OCI-LY3 (cell line): Measurements from ENCODE around the gene SFXN4.

ENCODE experiments used
- H2AFZ ChIP-seq: fragments of 200-600, 300-600 bp; shearing (Covaris generic); 2 replicates; pipeline ENCODE4 v1.6.0; 2014; ENCODE audit warnings: antibody characterized with exemption, low read depth, low read length
- H3K27ac ChIP-seq: fragments of 200-600, 300-600 bp; sonication (generic); 2 replicates; pipeline ENCODE4 v1.5.1; 2014; ENCODE audit warnings: mild to moderate bottlenecking, low read length, moderate library complexity, mixed read lengths
- H3K27me3 ChIP-seq: fragments of 200-600, 300-600 bp; sonication (generic); 2 replicates; pipeline ENCODE4 v1.6.1; 2014; ENCODE audit warnings: low read depth, low read length, mixed read lengths
- H3K36me3 ChIP-seq: fragments of 200-600, 300-600 bp; sonication (generic); replicated peaks from 2 replicates; pipeline ENCODE3; 2014; ENCODE audit warnings: low read depth, low read length, mixed read lengths
- H3K4me1 ChIP-seq: fragments of 300-600, 200-600 bp; sonication (generic); 2 replicates; pipeline ENCODE4 v1.6.1; 2014; ENCODE audit warnings: low read length, mixed read lengths
- H3K4me2 ChIP-seq: fragments of 200-600, 300-600 bp; sonication (generic); 2 replicates; pipeline ENCODE4 v1.6.1; 2014; ENCODE audit warnings: low read length, mixed read lengths
- H3K4me3 ChIP-seq: fragments of 300-600, 200-600 bp; sonication (generic); 2 replicates; pipeline ENCODE4 v1.5.1; 2014; ENCODE audit warnings: antibody characterized with exemption, mild to moderate bottlenecking, low read length, moderate library complexity
- H3K79me2 ChIP-seq: fragments of 300-600, 200-600 bp; shearing (Covaris generic); 2 replicates; pipeline ENCODE4 v1.6.1; 2014; ENCODE audit warnings: mild to moderate bottlenecking, low read length, mixed read lengths
- H3K9ac ChIP-seq: fragments of 300-600, 200-600 bp; shearing (Covaris generic); 2 replicates; pipeline ENCODE4 v1.6.0; 2014; ENCODE audit warnings: mild to moderate bottlenecking, low read length, moderate library complexity
- H3K9me3 ChIP-seq: fragments of 200-600, 300-600 bp; shearing (Covaris generic); 2 replicates; pipeline ENCODE4 v1.6.1; 2014; ENCODE audit warnings: low read length, mixed read lengths; ENCODE audit not compliant: insufficient read depth
- H4K20me1 ChIP-seq: fragments of 200-600, 300-600 bp; sonication (generic); 2 replicates; pipeline ENCODE4 v1.6.1; 2016; ENCODE audit warnings: low read length, mixed read lengths; ENCODE audit not compliant: insufficient read depth
- EZH2phosphoT487 ChIP-seq: fragments of 200-600 bp; shearing (Covaris generic); IDR thresholded peaks from 2 replicates; pipeline ENCODE4 v1.6.1; 2018; ENCODE audit warnings: antibody characterized with exemption, mixed run types, low read depth
- TF ChIP-seq, protein P1 (sequence below): fragments of 200-600, 300-600 bp; sonication (generic); IDR thresholded peaks from 2 replicates; pipeline ENCODE4 v1.5.1; 2014; ENCODE audit warnings: antibody characterized with exemption, low read length, low read depth

SFXN4 gene

DNA sequence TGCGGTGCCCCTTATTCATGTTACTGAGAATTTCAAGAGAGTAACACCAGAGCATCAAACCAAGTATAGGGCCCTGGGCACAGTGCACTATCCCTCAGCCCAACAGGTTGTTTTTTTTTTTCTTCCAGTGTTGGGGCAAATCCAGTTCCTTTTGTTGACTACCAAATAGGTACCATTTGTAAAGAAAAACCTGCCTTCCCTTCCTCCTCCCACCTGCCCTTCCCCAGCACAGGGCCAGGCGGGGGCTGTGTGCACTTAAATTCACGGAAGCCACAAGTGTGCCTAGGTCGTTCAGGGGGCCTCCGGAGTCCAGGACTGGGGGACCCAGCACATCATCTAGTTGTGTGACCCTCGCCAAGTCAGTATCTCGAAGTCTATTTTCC lies 595 bp upstream of the SFXN4 start:
- peaks cover 9% of the 10 kb centered on the region for H3K36me3 ChIP-seq
- peak overlapping the region; percentile 99 for H3K4me3 ChIP-seq
- H3K27me3 ChIP-seq = no peaks in the 10 kb centered on the region
- H4K20me1 ChIP-seq = no peaks in the 10 kb centered on the region
- TF ChIP-seq, protein P1, sequence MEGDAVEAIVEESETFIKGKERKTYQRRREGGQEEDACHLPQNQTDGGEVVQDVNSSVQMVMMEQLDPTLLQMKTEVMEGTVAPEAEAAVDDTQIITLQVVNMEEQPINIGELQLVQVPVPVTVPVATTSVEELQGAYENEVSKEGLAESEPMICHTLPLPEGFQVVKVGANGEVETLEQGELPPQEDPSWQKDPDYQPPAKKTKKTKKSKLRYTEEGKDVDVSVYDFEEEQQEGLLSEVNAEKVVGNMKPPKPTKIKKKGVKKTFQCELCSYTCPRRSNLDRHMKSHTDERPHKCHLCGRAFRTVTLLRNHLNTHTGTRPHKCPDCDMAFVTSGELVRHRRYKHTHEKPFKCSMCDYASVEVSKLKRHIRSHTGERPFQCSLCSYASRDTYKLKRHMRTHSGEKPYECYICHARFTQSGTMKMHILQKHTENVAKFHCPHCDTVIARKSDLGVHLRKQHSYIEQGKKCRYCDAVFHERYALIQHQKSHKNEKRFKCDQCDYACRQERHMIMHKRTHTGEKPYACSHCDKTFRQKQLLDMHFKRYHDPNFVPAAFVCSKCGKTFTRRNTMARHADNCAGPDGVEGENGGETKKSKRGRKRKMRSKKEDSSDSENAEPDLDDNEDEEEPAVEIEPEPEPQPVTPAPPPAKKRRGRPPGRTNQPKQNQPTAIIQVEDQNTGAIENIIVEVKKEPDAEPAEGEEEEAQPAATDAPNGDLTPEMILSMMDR = no peak
- no peak for TF ChIP-seq EZH2phosphoT487
- peak overlapping the region; percentile 81 for H3K9ac ChIP-seq
- peaks cover 13% of the 10 kb centered on the region for H3K79me2 ChIP-seq
- H2AFZ ChIP-seq = peak overlapping the region; percentile 75
- H3K4me1 ChIP-seq = peaks cover 12% of the 10 kb centered on the region
- peak overlapping the region; percentile 95 for H3K4me2 ChIP-seq
- no peaks in the 10 kb centered on the region for H3K9me3 ChIP-seq
- H3K27ac ChIP-seq = peak overlapping the region; percentile 45

- no peaks in the 10 kb centered on the region for H3K27me3 ChIP-seq
- TF ChIP-seq, protein P1 = no peak
- no peak for TF ChIP-seq EZH2phosphoT487
- H3K4me2 ChIP-seq = no peak overlapping the region
- H2AFZ ChIP-seq = no peak overlapping the region
- no peak overlapping the region for H3K9ac ChIP-seq
- no peak overlapping the region for H3K4me3 ChIP-seq
- no peaks in the 10 kb centered on the region for H4K20me1 ChIP-seq
- H3K36me3 ChIP-seq = peaks cover 3% of the 10 kb centered on the region
- H3K4me1 ChIP-seq = peaks cover 12% of the 10 kb centered on the region
- no peaks in the 10 kb centered on the region for H3K9me3 ChIP-seq
- peaks cover 13% of the 10 kb centered on the region for H3K79me2 ChIP-seq
- H3K27ac ChIP-seq = no peak overlapping the region
Measured at GRCh38 chr10:119162452-119163092, 2.9 kb downstream of the SFXN4 start.

- H3K27me3 ChIP-seq = no peaks in the 10 kb centered on the region
- H3K27ac ChIP-seq = no peak overlapping the region
- no peaks in the 10 kb centered on the region for H3K9me3 ChIP-seq
- H3K4me1 ChIP-seq = peaks cover 12% of the 10 kb centered on the region
- H3K79me2 ChIP-seq = peaks cover 13% of the 10 kb centered on the region
- no peak overlapping the region for H3K9ac ChIP-seq
- TF ChIP-seq EZH2phosphoT487 = no peak
- TF ChIP-seq, protein P1 = no peak
- no peaks in the 10 kb centered on the region for H4K20me1 ChIP-seq
- no peak overlapping the region for H3K4me2 ChIP-seq
- H3K4me3 ChIP-seq = no peak overlapping the region
- H3K36me3 ChIP-seq = peaks cover 5% of the 10 kb centered on the region
- no peak overlapping the region for H2AFZ ChIP-seq
Measured at GRCh38 chr10:119161680-119162451, 3.6 kb downstream of the SFXN4 start.

GRCh38 chr10:119159332-119159731 lies 6.2 kb downstream of the SFXN4 start:
- TF ChIP-seq, protein P1 = no peak
- TF ChIP-seq EZH2phosphoT487 = no peak
- Histone ChIP-seq H3K4me1 (peaks cover 2% of the 10 kb centered on the region), H3K4me3 (no peak overlapping the region), H2AFZ (no peak overlapping the region), H3K36me3 (peaks cover 19% of the 10 kb centered on the region), H3K27ac (no peak overlapping the region), H4K20me1 (no peaks in the 10 kb centered on the region), H3K9me3 (no peaks in the 10 kb centered on the region), H3K27me3 (no peaks in the 10 kb centered on the region), H3K79me2 (peaks cover 2% of the 10 kb centered on the region), H3K9ac (no peak overlapping the region), H3K4me2 (no peak overlapping the region)
